ENCODE measurements around the gene KCNK18. TPM values are rescaled to one million over a fixed set of nuclear protein-coding genes. Genes with fewer than 3 reads are reported as not detected.
"Not testable (repeated sequence)": the region's sequence is repeated elsewhere in the genome, so short reads cannot be mapped to it uniquely, and the experiment has no call there.

Gene KCNK18
- total RNA-seq, 3 donors from 2014 or later, result not detected

GRCh38 chr10:117175215-117175900, 21.9 kb upstream of the KCNK18 start:
- intact Hi-C loops (cut with DNase I, micrococcal nuclease), result loop anchor here (2.0 kb wide), 1 partner anchor 379 kb away; no protein-coding TSS in a partner anchor
- TF ChIP-seq CTCF (IDR thresholded peaks at IDR 0.05), result peak; percentile 4
- Histone ChIP-seq H3K9me3 (no peaks in the 10 kb centered on the region), H3K4me3 (no peak overlapping the region), H3K36me3 (ENCODE audit: low read depth) (no peaks in the 10 kb centered on the region), H3K4me1 (ENCODE audit: low read depth) (peaks cover 11% of the 10 kb centered on the region)
- peak; percentile 53 for ATAC-seq
- DNase-seq, result peak in 2 of 3 donors; percentile 52 to 61

- ATAC-seq (peak; percentile 71), DNase-seq (peak in 2 of 3 donors; percentile 78 to 94)
- Histone ChIP-seq H3K36me3 (ENCODE audit: low read depth) (no peaks in the 10 kb centered on the region), H3K4me3 (no peak overlapping the region), H3K4me1 (ENCODE audit: low read depth) (peaks cover 11% of the 10 kb centered on the region), H3K9me3 (no peaks in the 10 kb centered on the region)
- intact Hi-C loops (cut with DNase I, micrococcal nuclease), result loop anchor here (2.0 kb wide), 1 partner anchor 379 kb away; no protein-coding TSS in a partner anchor
- TF ChIP-seq CTCF (IDR thresholded peaks at IDR 0.05), result peak; percentile 38
Observed at GRCh38 chr10:117175901-117176534, 21.3 kb upstream of the KCNK18 start.

- intact Hi-C loops (cut with DNase I, micrococcal nuclease), result no loop called here
- Histone ChIP-seq H3K36me3 (ENCODE audit: low read depth) (no peaks in the 10 kb centered on the region), H3K4me1 (ENCODE audit: low read depth) (peaks cover 11% of the 10 kb centered on the region), H3K9me3 (no peaks in the 10 kb centered on the region), H3K4me3 (no peak overlapping the region)
- DNase-seq (no peak), ATAC-seq (no peak)
- TF ChIP-seq CTCF (IDR thresholded peaks at IDR 0.05), result no peak
Observed at GRCh38 chr10:117178190-117178589, 19.1 kb upstream of the KCNK18 start.

GRCh38 chr10:117184296-117184695, 13.0 kb upstream of the KCNK18 start:
- no peak for ATAC-seq
- no peak for TF ChIP-seq CTCF (IDR thresholded peaks at IDR 0.05)

GRCh38 chr10:117184821-117185220, 12.5 kb upstream of the KCNK18 start:
- Histone ChIP-seq H3K4me1 (ENCODE audit: low read depth) (no peaks in the 10 kb centered on the region), H3K4me3 (no peak overlapping the region), H3K9me3 (no peaks in the 10 kb centered on the region), H3K36me3 (ENCODE audit: low read depth) (no peaks in the 10 kb centered on the region)
- intact Hi-C loops (cut with DNase I, micrococcal nuclease), result no loop called here
- DNase-seq (no peak), ATAC-seq (no peak)
- TF ChIP-seq CTCF (IDR thresholded peaks at IDR 0.05), result no peak

More at GRCh38 chr10:117184296-117184695, 13.0 kb upstream of the KCNK18 start:
- Histone ChIP-seq H3K9me3 (no peaks in the 10 kb centered on the region), H3K36me3 (ENCODE audit: low read depth) (no peaks in the 10 kb centered on the region), H3K4me3 (no peak overlapping the region), H3K4me1 (ENCODE audit: low read depth) (no peaks in the 10 kb centered on the region)
- no peak for DNase-seq
- intact Hi-C loops (cut with DNase I, micrococcal nuclease), result no loop called here

- ATAC-seq; intact Hi-C loops (cut with DNase I, micrococcal nuclease): not testable (repeated sequence)
Observed at GRCh38 chr10:117185817-117186216, 11.5 kb upstream of the KCNK18 start.

More at GRCh38 chr10:117185817-117186216, 11.5 kb upstream of the KCNK18 start:
- H3K4me3 ChIP-seq; H3K36me3 ChIP-seq (ENCODE audit: low read depth); H3K9me3 ChIP-seq; H3K4me1 ChIP-seq (ENCODE audit: low read depth); DNase-seq: not testable (repeated sequence)

All from mucosa of descending colon (tissue), 3 donors.